Heart right ventricle (tissue), 16 donors: ENCODE data around the gene KRTAP1-3. TPM values are rescaled to one million over a fixed set of nuclear protein-coding genes. Genes with fewer than 3 reads are reported as not detected.

Source experiments
- ATAC-seq, 8 donors: fragments of 200-7000 bp; cut with Tn5 transposase; one replicate each; pipeline ENCODE4 v1.9.1; 2020; ENCODE audit warnings: mild to moderate bottlenecking in 8 of 8, moderate library complexity in 8 of 8, moderate number of reproducible peaks in 1 of 8
- DNase-seq, 2 donors: peaks; one replicate each; pipeline ENCODE4 v3.0.0-alpha.2; 2020
- H3K27ac ChIP-seq, 10 donors: fragments of 200-600 bp; sonication (generic) in 2 of 10; one replicate each; pipeline versions ENCODE4 v1.5.0 to v1.8.0; 2020 to 2022; ENCODE audit warnings: mild to moderate bottlenecking in 3 of 10
- H3K27me3 ChIP-seq, 7 donors: fragments of 200-600 bp; one replicate each; pipeline ENCODE4 v1.8.0; 2021 to 2022; ENCODE audit warnings: mild to moderate bottlenecking in 2 of 7
- H3K36me3 ChIP-seq, 9 donors: fragments of 200-600 bp; sonication (generic) in 1 of 9; one replicate each; pipeline versions ENCODE4 v1.5.0 to v1.8.0; 2020 to 2022; ENCODE audit warnings: mild to moderate bottlenecking in 2 of 9
- H3K4me1 ChIP-seq, 9 donors: fragments of 200-600 bp; sonication (generic) in 1 of 9; one replicate each; pipeline versions ENCODE4 v1.5.0 to v1.8.0; 2020 to 2022; ENCODE audit warnings: mild to moderate bottlenecking in 4 of 9
- H3K4me3 ChIP-seq, 10 donors: fragments of 200-600 bp; sonication (generic) in 2 of 10; one replicate each; pipeline versions ENCODE4 v1.5.0 to v1.8.0; 2020 to 2022; ENCODE audit warnings: mild to moderate bottlenecking in 7 of 10, moderate library complexity in 2 of 10
- H3K9me3 ChIP-seq, 11 donors: fragments of 200-600 bp in 10 of 11; sonication (generic) in 2 of 11; one replicate each; pipeline versions ENCODE4 v1.5.0 to v1.8.0; 2013 to 2022; ENCODE audit warnings: mild to moderate bottlenecking in 2 of 11, control low read depth in 1 of 11, moderate library complexity in 1 of 11
- WGBS, 2 donors: extraction: QIAGEN DNeasy Blood & Tissue Kit; methylation state at CpG; one replicate each; pipeline ENCODE4 v1.1.7; 2013; ENCODE audit warnings: inconsistent platforms in 1 of 2; 5-methylcytosine and 5-hydroxymethylcytosine counted together
- intact Hi-C, 10 donors: fragments of 100-400 bp; cut with DNase I; formaldehyde crosslinking; loops; one replicate each; pipeline versions ENCODE4 v1.11.1 to v1.14.2; 2022
- polyA plus RNA-seq, 2 donors: library from polyadenylated mRNA; stranded (reverse); fragments of 200-250 nt; gene quantifications; one replicate each; pipeline ENCODE4 v1.2.3, GENCODE V29; 2013
- total RNA-seq, 10 donors: library from RNA; stranded (reverse); fragmentation: NEBNext Ultra II Directional in 3 of 10; extraction: Animal tissue kit (Norgen Biotek cat#: 25700) in 3 of 10; gene quantifications; one replicate each; pipeline versions ENCODE4 v1.2.1 to v1.2.4, GENCODE V29; 2021 to 2023
- TF ChIP-seq, protein P1 (sequence below), 9 donors: fragments of 200-600 bp; sonication (generic) in 2 of 9; IDR thresholded peaks; one replicate each; pipeline versions ENCODE4 v1.5.0 to v1.8.0; 2021 to 2022; ENCODE audit warnings: antibody characterized with exemption in 9 of 9, mild to moderate bottlenecking in 5 of 9, moderate library complexity in 1 of 9
- donor health status: Arrhythmogenic right ventricular cardiomyopathy.
- donor health status: ischemic (EF 13 %, LVEDD 7.1; RV severe dilation, severe dysfunction).
- donor health status: healthy with polysubstance abuse.
- donor health status: DM: no; HTN: yes; CAD: no.
- donor health status: DM: no; HTN: no; CAD: no.
- donor health status: ischemic (EF 25% LVEDD 6.9; RV normal size, moderate dysfunction).
- donor health status: ischemic (EF 25% LVEDD 5.7; RV mildly dilated, moderate dysfunction).
- donor health status: healthy.
- donor health status: DM: yes; HTN: yes; CAD: no.
- donor health status: Ischemic cardiomyopathy.
- donor health status: ischemic (EF 35%, LVEDD 5.7; RV mildly dilated, moderate dysfunction).
- donor health status: nonischemic (EF 11% LVEDD 7.7; RV severe dilation, severe dysfunction).
- donor health status: DM: yes; HTN: yes; CAD: no.
- donor health status: PGD.
- donor health status: ischemic (EF 29% LVEDD 5.4; RV normal size, mild dysfunction).
- donor health status: nonischemic (EF 23%, LVEDD 6.1; RV moderate dilation, normal function).

Gene KRTAP1-3
- total and polyA plus RNA-seq, 12 donors, result not detected

- Histone ChIP-seq H3K9me3 (peaks cover 0 to 3% (median 0%) of the 10 kb centered on the region in 11 donors), H3K27ac (no peak overlapping the region), H3K27me3 (peaks cover 0 to 56% (median 34%) of the 10 kb centered on the region in 7 donors), H3K4me1 (no peaks in the 10 kb centered on the region), H3K36me3 (no peaks in the 10 kb centered on the region), H3K4me3 (no peak overlapping the region)
- TF ChIP-seq, protein P1, sequence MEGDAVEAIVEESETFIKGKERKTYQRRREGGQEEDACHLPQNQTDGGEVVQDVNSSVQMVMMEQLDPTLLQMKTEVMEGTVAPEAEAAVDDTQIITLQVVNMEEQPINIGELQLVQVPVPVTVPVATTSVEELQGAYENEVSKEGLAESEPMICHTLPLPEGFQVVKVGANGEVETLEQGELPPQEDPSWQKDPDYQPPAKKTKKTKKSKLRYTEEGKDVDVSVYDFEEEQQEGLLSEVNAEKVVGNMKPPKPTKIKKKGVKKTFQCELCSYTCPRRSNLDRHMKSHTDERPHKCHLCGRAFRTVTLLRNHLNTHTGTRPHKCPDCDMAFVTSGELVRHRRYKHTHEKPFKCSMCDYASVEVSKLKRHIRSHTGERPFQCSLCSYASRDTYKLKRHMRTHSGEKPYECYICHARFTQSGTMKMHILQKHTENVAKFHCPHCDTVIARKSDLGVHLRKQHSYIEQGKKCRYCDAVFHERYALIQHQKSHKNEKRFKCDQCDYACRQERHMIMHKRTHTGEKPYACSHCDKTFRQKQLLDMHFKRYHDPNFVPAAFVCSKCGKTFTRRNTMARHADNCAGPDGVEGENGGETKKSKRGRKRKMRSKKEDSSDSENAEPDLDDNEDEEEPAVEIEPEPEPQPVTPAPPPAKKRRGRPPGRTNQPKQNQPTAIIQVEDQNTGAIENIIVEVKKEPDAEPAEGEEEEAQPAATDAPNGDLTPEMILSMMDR (IDR thresholded peaks at IDR 0.05), result no peak
- ATAC-seq (no peak), DNase-seq (no peak)
- intact Hi-C loops, result no loop called here
- 83 to 85% methylated on average over 2 of the region's 2 CpGs for WGBS, 2 donors
Measured at GRCh38 chr17:40997361-40997760, 37.3 kb downstream of the KRTAP1-3 start.

DNA sequence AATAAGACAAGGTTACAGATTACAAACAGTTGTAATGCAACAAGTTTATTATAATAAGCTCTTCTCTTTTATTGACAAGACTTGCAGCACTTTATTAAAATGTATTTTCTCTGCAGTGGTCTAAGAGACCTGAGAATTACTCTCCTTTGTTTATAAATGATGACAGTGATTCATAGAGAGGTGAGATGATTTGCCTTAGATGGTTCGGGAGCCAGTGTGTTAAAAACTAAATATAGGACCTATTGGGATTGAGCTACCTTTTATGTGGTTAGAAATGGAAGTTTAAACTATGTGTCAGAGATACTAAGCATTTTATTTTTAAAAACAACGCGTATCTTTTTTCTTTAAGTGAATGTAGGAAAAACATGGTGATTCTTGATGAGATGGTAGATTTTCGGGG, 37.8 kb downstream of the KRTAP1-3 start:
- ATAC-seq (no peak), DNase-seq (no peak)
- WGBS, 2 donors, result 84 to 86% methylated on average over 4 of the region's 4 CpGs
- no peaks in the 10 kb centered on the region for H3K4me1 ChIP-seq
- H3K36me3 ChIP-seq, result no peaks in the 10 kb centered on the region
- TF ChIP-seq, protein P1 (IDR thresholded peaks at IDR 0.05), result no peak
- peaks cover 0 to 60% (median 33%) of the 10 kb centered on the region in 7 donors for H3K27me3 ChIP-seq
- H3K4me3 ChIP-seq, result no peak overlapping the region
- peaks cover 0 to 3% (median 0%) of the 10 kb centered on the region in 11 donors for H3K9me3 ChIP-seq
- no peak overlapping the region for H3K27ac ChIP-seq
- intact Hi-C loops, result no loop called here

- Histone ChIP-seq H3K4me1 (no peaks in the 10 kb centered on the region), H3K27me3 (peaks cover 0 to 71% (median 33%) of the 10 kb centered on the region in 7 donors)
- TF ChIP-seq, protein P1 (IDR thresholded peaks at IDR 0.05), result no peak
Measured at GRCh38 chr17:40995116-40995515, 39.6 kb downstream of the KRTAP1-3 start.

DNA sequence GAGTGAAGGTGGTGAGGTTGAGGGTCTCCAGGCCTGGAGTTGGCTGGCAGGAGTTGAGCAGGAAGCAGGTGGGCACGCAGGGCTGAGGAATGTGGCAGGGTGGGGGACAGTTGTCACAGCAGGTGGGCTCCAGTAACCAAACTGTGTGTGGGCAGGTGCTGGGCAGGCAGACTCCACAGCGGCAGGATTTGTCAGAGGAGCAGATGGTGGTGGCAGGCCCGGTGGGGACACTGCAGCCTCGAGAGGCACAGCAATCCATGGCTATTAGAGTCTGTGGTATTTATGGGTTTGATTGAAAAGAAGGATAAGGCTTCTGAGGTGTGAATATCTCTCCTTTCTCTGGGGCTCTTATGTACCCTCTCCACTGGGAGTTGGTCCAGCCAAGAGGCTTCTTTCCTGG, 40.8 kb downstream of the KRTAP1-3 start, which contains the start of gene KRTAP3-3:
Gene KRTAP3-3, minus strand, starts transcription at position 326 of the 400 bp plus-strand sequence. Its CDS starts 67 bp downstream, at position 259.
- intact Hi-C loops, result no loop called here

More at GRCh38 chr17:40995116-40995515, 39.6 kb downstream of the KRTAP1-3 start:
- H3K27ac ChIP-seq, result no peak overlapping the region
- ATAC-seq, result no peak
- 46 to 52% methylated on average over 1 of the region's 1 CpG for WGBS, 2 donors
- DNase-seq, result no peak
- peaks cover 0 to 7% (median 0%) of the 10 kb centered on the region in 11 donors for H3K9me3 ChIP-seq
- no peak overlapping the region for H3K4me3 ChIP-seq
- no peaks in the 10 kb centered on the region for H3K36me3 ChIP-seq
- intact Hi-C loops, result no loop called here

More for the DNA sequence above, 40.8 kb downstream of the KRTAP1-3 start, which contains the start of gene KRTAP3-3:
- DNase-seq (no peak), ATAC-seq (no peak)
- Histone ChIP-seq H3K4me3 (no peak within 1 kb of the TSS), H3K4me1 (no peaks in the 10 kb centered on the region), H3K27ac (no peak within 1 kb of the TSS), H3K27me3 (peaks cover 0 to 64% (median 27%) of the 10 kb centered on the region in 7 donors), H3K36me3 (no peaks in the 10 kb centered on the region), H3K9me3 (peaks cover 0 to 7% (median 0%) of the 10 kb centered on the region in 11 donors)
- TF ChIP-seq, protein P1 (IDR thresholded peaks at IDR 0.05), result no peak
- WGBS, 2 donors, result 39 to 40% methylated on average over 4 of the region's 4 CpGs
